Omental fat pad (tissue), 4 donors: ENCODE measurements around the gene SMIM1. TPM values are rescaled to one million over a fixed set of nuclear protein-coding genes. Genes with fewer than 3 reads are reported as not detected.

Experiments
- ATAC-seq: fragments of 150-250 bp; one replicate; pipeline ENCODE4 v1.9.1; 2016; ENCODE audit warnings: mild to moderate bottlenecking, moderate library complexity; ENCODE audit not compliant: low FRiP score
- DNase-seq: peaks from one replicate; pipeline ENCODE4 v3.0.0-alpha.2; 2019; ENCODE audit warnings: low spot score
- CTCF ChIP-seq, 3 donors: fragments of 450-650 bp; IDR thresholded peaks; one replicate each; pipeline ENCODE4 v1.5.1; 2016 to 2017; ENCODE audit warnings: antibody characterized with exemption in 3 of 3, mild to moderate bottlenecking in 3 of 3, moderate library complexity in 2 of 3
- total RNA-seq, 4 donors: library from RNA; depleted of rRNA; stranded (reverse); fragments of >200 nt; gene quantifications; one replicate each; pipeline ENCODE4 v1.1.0, GENCODE V29; 2016

SMIM1 gene
- total RNA-seq, 4 donors from 2014 or later: 4.3 to 4.6 TPM; not detected in 2

GRCh38 chr1:3729594-3730542 is 42.7 kb upstream of the SMIM1 start:
- ATAC-seq (no peak), DNase-seq (no peak)
- no peak for TF ChIP-seq CTCF (IDR thresholded peaks at IDR 0.05)

GRCh38 chr1:3730543-3731247 is 41.9 kb upstream of the SMIM1 start:
- no peak for DNase-seq
- ATAC-seq: no peak
- TF ChIP-seq CTCF (IDR thresholded peaks at IDR 0.05): no peak

GRCh38 chr1:3731583-3732433 is 40.7 kb upstream of the SMIM1 start:
- no peak for TF ChIP-seq CTCF (IDR thresholded peaks at IDR 0.05)
- DNase-seq (no peak), ATAC-seq (no peak)

GRCh38 chr1:3732434-3733093 is 40.0 kb upstream of the SMIM1 start:
- no peak for ATAC-seq
- TF ChIP-seq CTCF (IDR thresholded peaks at IDR 0.05): no peak
- no peak for DNase-seq

- DNase-seq (no peak), ATAC-seq (no peak)
- no peak for TF ChIP-seq CTCF (IDR thresholded peaks at IDR 0.05)
Measured at GRCh38 chr1:3733094-3733882, 39.3 kb upstream of the SMIM1 start.
